HG03460 (cell line): ENCODE results near the gene LIME1.
"Not testable (repeated sequence)": the region's sequence is repeated elsewhere in the genome, so short reads cannot be mapped to it uniquely, and the experiment has no call there.

Experiments
- ATAC-seq: cut with Tn5 transposase; IDR thresholded peaks from one replicate; pipeline ENCODE4 v1.9.1; 2021; ENCODE audit not compliant: unreplicated experiment

The LIME1 gene

GRCh38 chr20:63771046-63771707, 34.7 kb downstream of the LIME1 start:
- ATAC-seq, result no peak

- no peak for ATAC-seq
Observed at GRCh38 chr20:63772781-63773518, 36.5 kb downstream of the LIME1 start.

GRCh38 chr20:63773571-63774241, 37.2 kb downstream of the LIME1 start:
- ATAC-seq, result no peak

- no peak for ATAC-seq
Observed at GRCh38 chr20:63774306-63774705, 37.8 kb downstream of the LIME1 start.

- no peak for ATAC-seq
Observed at GRCh38 chr20:63775096-63775978, 38.9 kb downstream of the LIME1 start.

- not testable (repeated sequence) for ATAC-seq
Observed at GRCh38 chr20:63776875-63777274, 40.4 kb downstream of the LIME1 start.

- ATAC-seq, result no peak
Observed at GRCh38 chr20:63777614-63778013, 41.1 kb downstream of the LIME1 start.

- ATAC-seq, result no peak
Observed at GRCh38 chr20:63778034-63778752, 41.7 kb downstream of the LIME1 start.

GRCh38 chr20:63778857-63779256, 42.4 kb downstream of the LIME1 start:
- ATAC-seq, result no peak

GRCh38 chr20:63781181-63781580, 44.7 kb downstream of the LIME1 start:
- ATAC-seq, result no peak

- no peak for ATAC-seq
Observed at GRCh38 chr20:63782051-63782471, 45.6 kb downstream of the LIME1 start.

GRCh38 chr20:63782521-63782971, 46.1 kb downstream of the LIME1 start:
- no peak for ATAC-seq

- ATAC-seq, result no peak
Observed at GRCh38 chr20:63783970-63784369, 47.5 kb downstream of the LIME1 start.

GRCh38 chr20:63785691-63786131, 49.2 kb downstream of the LIME1 start:
- no peak for ATAC-seq

GRCh38 chr20:63787302-63787701, 50.8 kb downstream of the LIME1 start:
- ATAC-seq, result no peak

- ATAC-seq, result no peak
Observed at GRCh38 chr20:63787749-63788148, 51.3 kb downstream of the LIME1 start.
